ENCODE data around the gene TIMD4.

Gene TIMD4

GRCh38 chr5:156922207-156922792 is 40.7 kb downstream of the TIMD4 start:
- DNase-seq (ENCODE audit: low read depth in 2 of 2) = no peak

GRCh38 chr5:156920861-156921431 is 42.1 kb downstream of the TIMD4 start:
- DNase-seq (ENCODE audit: low read depth in 2 of 2) = no peak

- DNase-seq (ENCODE audit: low read depth in 2 of 2) = peak; percentile 46 to 68
Observed at GRCh38 chr5:156920042-156920860, 42.8 kb downstream of the TIMD4 start.

- no peak for DNase-seq (ENCODE audit: low read depth in 2 of 2)
Observed at GRCh38 chr5:156918311-156918845, 44.6 kb downstream of the TIMD4 start.

GRCh38 chr5:156914371-156914737 is 48.7 kb downstream of the TIMD4 start:
- no peak for DNase-seq (ENCODE audit: low read depth in 2 of 2)

- DNase-seq (ENCODE audit: low read depth in 2 of 2) = no peak
Observed at GRCh38 chr5:156913719-156914370, 49.2 kb downstream of the TIMD4 start.

GRCh38 chr5:156913355-156913718 is 49.7 kb downstream of the TIMD4 start:
- no peak for DNase-seq (ENCODE audit: low read depth in 2 of 2)

- no peak for DNase-seq (ENCODE audit: low read depth in 2 of 2)
Observed at GRCh38 chr5:156912869-156913268, 50.2 kb downstream of the TIMD4 start.

- no peak for DNase-seq (ENCODE audit: low read depth in 2 of 2)
Observed at GRCh38 chr5:156909180-156909579, 53.8 kb downstream of the TIMD4 start.

GRCh38 chr5:156907667-156908066 is 55.4 kb downstream of the TIMD4 start:
- DNase-seq (ENCODE audit: low read depth in 2 of 2) = no peak

GRCh38 chr5:156906807-156907206 is 56.2 kb downstream of the TIMD4 start:
- no peak for DNase-seq (ENCODE audit: low read depth in 2 of 2)

- DNase-seq (ENCODE audit: low read depth in 2 of 2) = no peak
Observed at GRCh38 chr5:156896546-156896945, 66.5 kb downstream of the TIMD4 start.

- DNase-seq (ENCODE audit: low read depth in 2 of 2) = no peak
Observed at GRCh38 chr5:156893517-156893916, 69.5 kb downstream of the TIMD4 start.

GRCh38 chr5:156892864-156893263 is 70.2 kb downstream of the TIMD4 start:
- no peak for DNase-seq (ENCODE audit: low read depth in 2 of 2)

GRCh38 chr5:156892223-156892622 is 70.8 kb downstream of the TIMD4 start:
- no peak for DNase-seq (ENCODE audit: low read depth in 2 of 2)

GRCh38 chr5:156888520-156888919 is 74.5 kb downstream of the TIMD4 start:
- no peak for DNase-seq (ENCODE audit: low read depth in 2 of 2)

- no peak for DNase-seq (ENCODE audit: low read depth in 2 of 2)
Observed at GRCh38 chr5:156883316-156883875, 79.6 kb downstream of the TIMD4 start.

- no peak for DNase-seq (ENCODE audit: low read depth in 2 of 2)
Observed at GRCh38 chr5:156879665-156880285, 83.3 kb downstream of the TIMD4 start.

GRCh38 chr5:156871212-156871611 is 91.8 kb downstream of the TIMD4 start:
- no peak for DNase-seq (ENCODE audit: low read depth in 2 of 2)

GRCh38 chr5:156870498-156870839 is 92.6 kb downstream of the TIMD4 start:
- no peak for DNase-seq (ENCODE audit: low read depth in 2 of 2)
